SIG-M5 treated with dmso at 0.1 percent for 504 hours (cell line): ENCODE results near the gene KLHL40.

ENCODE experiments used
- DNase-seq: peaks from one replicate; lab custom pipeline; 2025; ENCODE audit not compliant: unreplicated experiment; lab: John Stamatoyannopoulos, UW

The KLHL40 gene

GRCh38 chr3:42702066-42702951 lies 17.0 kb downstream of the KLHL40 start, which contains the start of gene HHATL:
HHATL (minus strand) TSS chr3:42702798; CDS start chr3:42700826, 1,972 bp downstream.
- no peak for DNase-seq

GRCh38 chr3:42702982-42703694 lies 17.8 kb downstream of the KLHL40 start:
- DNase-seq: no peak

- no peak for DNase-seq
Observed at GRCh38 chr3:42703695-42704025, 18.3 kb downstream of the KLHL40 start.

- DNase-seq: no peak
Observed at GRCh38 chr3:42704136-42704841, 19.0 kb downstream of the KLHL40 start.

- no peak for DNase-seq
Observed at GRCh38 chr3:42705058-42705767, 19.9 kb downstream of the KLHL40 start.

- DNase-seq: no peak
Observed at GRCh38 chr3:42705962-42706585, 20.7 kb downstream of the KLHL40 start.

- no peak for DNase-seq
Observed at GRCh38 chr3:42706721-42707619, 21.6 kb downstream of the KLHL40 start.

GRCh38 chr3:42707620-42708355 lies 22.5 kb downstream of the KLHL40 start:
- DNase-seq: no peak

- no peak for DNase-seq
Observed at GRCh38 chr3:42708611-42709151, 23.3 kb downstream of the KLHL40 start.

GRCh38 chr3:42709621-42710020 lies 24.3 kb downstream of the KLHL40 start:
- no peak for DNase-seq

- no peak for DNase-seq
Observed at GRCh38 chr3:42710323-42711021, 25.1 kb downstream of the KLHL40 start.

GRCh38 chr3:42711491-42712343 lies 26.4 kb downstream of the KLHL40 start:
- DNase-seq: no peak

GRCh38 chr3:42712344-42712648 lies 27.0 kb downstream of the KLHL40 start:
- DNase-seq: no peak

- no peak for DNase-seq
Observed at GRCh38 chr3:42712688-42713372, 27.5 kb downstream of the KLHL40 start.

GRCh38 chr3:42713747-42714146 lies 28.4 kb downstream of the KLHL40 start:
- no peak for DNase-seq

- no peak for DNase-seq
Observed at GRCh38 chr3:42714171-42714852, 29.0 kb downstream of the KLHL40 start.
